Non-pigmented ciliary epithelial cell (primary cell): ENCODE data around the gene HYOU1.
"Not testable (repeated sequence)": the region's sequence is repeated elsewhere in the genome, so short reads cannot be mapped to it uniquely, and the experiment has no call there.

Source experiments
- DNase-seq: peaks from one replicate; pipeline ENCODE4 v3.0.0-alpha.2; 2010; ENCODE audit warnings: low read depth

Gene HYOU1, protein sequence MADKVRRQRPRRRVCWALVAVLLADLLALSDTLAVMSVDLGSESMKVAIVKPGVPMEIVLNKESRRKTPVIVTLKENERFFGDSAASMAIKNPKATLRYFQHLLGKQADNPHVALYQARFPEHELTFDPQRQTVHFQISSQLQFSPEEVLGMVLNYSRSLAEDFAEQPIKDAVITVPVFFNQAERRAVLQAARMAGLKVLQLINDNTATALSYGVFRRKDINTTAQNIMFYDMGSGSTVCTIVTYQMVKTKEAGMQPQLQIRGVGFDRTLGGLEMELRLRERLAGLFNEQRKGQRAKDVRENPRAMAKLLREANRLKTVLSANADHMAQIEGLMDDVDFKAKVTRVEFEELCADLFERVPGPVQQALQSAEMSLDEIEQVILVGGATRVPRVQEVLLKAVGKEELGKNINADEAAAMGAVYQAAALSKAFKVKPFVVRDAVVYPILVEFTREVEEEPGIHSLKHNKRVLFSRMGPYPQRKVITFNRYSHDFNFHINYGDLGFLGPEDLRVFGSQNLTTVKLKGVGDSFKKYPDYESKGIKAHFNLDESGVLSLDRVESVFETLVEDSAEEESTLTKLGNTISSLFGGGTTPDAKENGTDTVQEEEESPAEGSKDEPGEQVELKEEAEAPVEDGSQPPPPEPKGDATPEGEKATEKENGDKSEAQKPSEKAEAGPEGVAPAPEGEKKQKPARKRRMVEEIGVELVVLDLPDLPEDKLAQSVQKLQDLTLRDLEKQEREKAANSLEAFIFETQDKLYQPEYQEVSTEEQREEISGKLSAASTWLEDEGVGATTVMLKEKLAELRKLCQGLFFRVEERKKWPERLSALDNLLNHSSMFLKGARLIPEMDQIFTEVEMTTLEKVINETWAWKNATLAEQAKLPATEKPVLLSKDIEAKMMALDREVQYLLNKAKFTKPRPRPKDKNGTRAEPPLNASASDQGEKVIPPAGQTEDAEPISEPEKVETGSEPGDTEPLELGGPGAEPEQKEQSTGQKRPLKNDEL

GRCh38 chr11:119057000-119057769, at the start of gene HYOU1:
Gene HYOU1, minus strand, starts transcription at chr11:119057205. Its CDS starts 1,045 bp downstream, at chr11:119056160.
- DNase-seq, result peak; percentile 68

- no peak for DNase-seq
Measured at GRCh38 chr11:119103793-119104192, 46.8 kb upstream of the HYOU1 start.

GRCh38 chr11:119103161-119103664, 46.2 kb upstream of the HYOU1 start:
- DNase-seq, result not testable (repeated sequence)

GRCh38 chr11:119101759-119102423, 44.9 kb upstream of the HYOU1 start, which contains the start of gene DPAGT1:
Gene DPAGT1, minus strand, starts transcription at chr11:119101853. Its CDS starts 198 bp downstream, at chr11:119101655.
- peak; percentile 91 for DNase-seq

GRCh38 chr11:119100994-119101758, 44.2 kb upstream of the HYOU1 start:
- no peak for DNase-seq

GRCh38 chr11:119100246-119100970, 43.4 kb upstream of the HYOU1 start:
- no peak for DNase-seq

DNA sequence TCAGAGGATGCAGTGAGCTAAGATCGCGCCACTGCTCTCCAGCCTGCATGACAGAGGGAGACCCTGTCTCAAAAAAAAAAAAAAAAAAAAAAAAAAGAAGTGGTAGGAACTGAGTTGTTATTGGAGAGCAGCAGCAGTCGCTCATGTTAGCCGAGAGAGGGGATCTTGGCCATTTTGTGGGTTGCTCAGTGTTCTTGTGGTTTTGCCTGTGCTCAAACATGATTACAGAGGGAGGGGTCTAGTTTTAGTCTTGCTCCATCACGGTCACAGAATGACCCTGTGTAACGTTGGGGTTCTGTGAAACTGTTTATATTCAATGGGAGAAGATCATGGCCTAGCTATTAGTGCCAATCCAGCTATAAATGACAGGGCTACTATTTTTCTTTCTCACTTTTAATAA, 42.7 kb upstream of the HYOU1 start:
- DNase-seq, result no peak

DNA sequence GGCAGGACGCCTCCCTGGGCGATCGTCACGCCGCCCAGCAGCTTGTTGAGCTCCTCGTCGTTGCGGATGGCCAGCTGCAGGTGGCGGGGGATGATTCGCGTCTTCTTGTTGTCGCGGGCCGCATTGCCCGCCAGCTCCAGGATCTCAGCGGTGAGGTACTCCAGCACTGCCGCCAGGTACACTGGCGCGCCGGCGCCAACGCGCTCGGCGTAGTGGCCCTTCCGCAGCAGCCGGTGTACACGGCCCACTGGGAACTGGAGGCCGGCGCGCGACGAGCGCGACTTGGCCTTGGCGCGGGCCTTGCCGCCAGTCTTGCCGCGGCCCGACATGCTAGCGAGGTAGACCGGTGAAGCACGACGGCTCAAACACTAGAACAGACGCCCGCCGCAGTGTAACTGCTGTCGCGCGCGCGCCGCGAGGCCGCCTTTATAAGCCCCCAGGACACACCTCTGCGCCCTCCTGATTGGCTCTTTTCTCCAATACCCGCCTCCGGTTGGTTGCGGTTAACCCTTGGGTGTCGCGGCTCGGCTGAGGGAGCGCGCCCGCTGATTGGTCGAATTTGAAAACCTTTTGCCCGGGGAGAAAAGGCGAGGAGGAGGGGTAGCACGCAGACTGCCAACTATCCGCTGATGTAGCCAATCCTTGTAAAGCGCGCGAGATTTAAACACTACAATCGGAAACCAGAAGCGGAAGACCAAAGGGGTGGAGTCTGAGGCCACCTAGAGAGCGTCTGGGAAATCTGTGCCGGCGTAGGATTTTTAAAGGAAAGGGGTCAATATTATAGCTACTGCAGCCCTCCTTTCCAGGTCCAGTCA, 38.3 kb upstream of the HYOU1 start:
- peak; percentile 99 for DNase-seq

DNA sequence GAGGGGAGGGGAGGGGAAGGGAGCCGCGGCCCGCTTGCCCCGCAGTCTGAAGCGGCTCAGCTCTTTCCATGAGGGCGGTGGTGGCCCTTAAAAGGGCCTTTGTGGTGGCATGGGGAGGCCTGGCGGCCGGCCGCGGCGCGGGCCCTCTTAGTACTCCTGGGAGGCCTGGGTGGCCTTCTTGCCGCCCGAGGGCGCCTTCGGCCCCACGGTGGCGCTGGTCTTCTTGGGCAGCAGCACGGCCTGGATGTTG, 37.7 kb upstream of the HYOU1 start:
- DNase-seq, result peak; percentile 35

GRCh38 chr11:119093942-119094815, 37.2 kb upstream of the HYOU1 start:
- no peak for DNase-seq

- DNase-seq, result no peak
Measured at GRCh38 chr11:119092880-119093842, 36.2 kb upstream of the HYOU1 start.

DNA sequence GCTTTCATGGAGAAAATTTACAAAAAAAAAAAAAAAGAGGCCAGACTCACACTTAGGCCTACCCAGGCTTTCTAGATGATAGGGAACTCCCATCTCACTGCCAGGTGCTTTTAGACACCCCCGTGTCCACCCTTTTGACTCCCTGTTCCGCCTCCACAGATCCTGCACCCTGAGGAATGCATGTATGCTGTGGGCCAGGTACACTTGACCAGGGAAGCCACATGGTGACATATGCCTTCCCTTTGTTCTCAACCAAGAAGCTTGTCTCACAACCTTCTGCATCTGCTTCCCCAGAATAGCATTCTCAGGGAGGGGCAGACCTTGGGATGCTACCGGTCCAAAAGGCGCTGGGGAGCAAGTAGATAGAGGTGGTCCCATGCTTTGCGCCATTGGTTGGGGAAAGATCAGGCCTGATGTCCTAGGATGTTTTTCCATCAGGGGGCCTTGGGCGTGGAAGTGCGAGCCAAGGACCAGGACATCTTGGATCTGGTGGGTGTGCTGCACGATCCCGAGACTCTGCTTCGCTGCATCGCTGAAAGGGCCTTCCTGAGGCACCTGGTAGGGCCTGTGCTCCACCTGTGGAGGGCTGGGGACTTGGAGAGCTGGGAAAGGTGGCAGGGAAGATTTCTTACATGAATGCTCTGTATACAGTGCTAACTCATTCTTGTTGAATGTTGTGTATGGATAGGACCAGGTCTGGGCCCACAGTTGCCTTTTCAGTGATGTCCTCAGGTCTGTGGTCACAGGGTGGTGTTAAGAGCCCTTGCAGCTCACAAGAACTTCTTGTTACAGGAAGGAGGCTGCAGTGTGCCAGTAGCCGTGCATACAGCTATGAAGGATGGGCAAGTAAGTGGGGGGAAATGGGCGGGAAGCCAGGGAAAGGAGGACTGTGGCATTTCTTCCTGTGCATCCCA, 35.2 kb upstream of the HYOU1 start:
- no peak for DNase-seq

- DNase-seq, result no peak
Measured at GRCh38 chr11:119091178-119091577, 34.2 kb upstream of the HYOU1 start.

DNA sequence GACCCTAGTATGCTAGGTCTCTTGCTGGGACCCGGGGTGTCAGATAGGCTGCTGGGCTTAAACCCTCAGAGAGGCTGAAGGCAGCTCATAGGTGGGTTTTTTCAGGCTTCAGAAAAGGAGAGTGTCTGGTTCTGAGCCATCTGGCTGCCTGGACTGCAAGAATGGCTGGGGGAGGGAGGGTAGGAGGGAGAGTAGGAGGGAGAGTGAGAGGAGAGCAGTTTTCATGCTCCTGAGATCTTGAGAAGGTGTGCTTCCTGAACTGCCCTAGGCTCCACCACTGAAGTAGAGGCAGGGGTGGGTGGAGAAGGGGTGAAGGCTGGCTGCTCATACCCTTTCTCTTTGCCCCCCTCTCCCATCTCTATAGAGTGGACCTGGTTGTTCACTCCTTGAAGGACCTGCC, 32.3 kb upstream of the HYOU1 start:
- no peak for DNase-seq

GRCh38 chr11:119088406-119088805, 31.4 kb upstream of the HYOU1 start:
- no peak for DNase-seq

- no peak for DNase-seq
Measured at GRCh38 chr11:119087747-119088241, 30.8 kb upstream of the HYOU1 start.
